Ascending aorta (tissue), 2 donors: Measurements from ENCODE around the gene ARHGAP15. TPM values are rescaled to one million over a fixed set of nuclear protein-coding genes. Genes with fewer than 3 reads are reported as not detected.

ENCODE experiments used
- DNase-seq, 2 donors: peaks; one replicate each; pipeline ENCODE4 v3.0.0-alpha.2; 2019; ENCODE audit warnings: low spot score in 2 of 2
- H3K27ac ChIP-seq, 2 donors: fragments of 200-600 bp; sonication (generic); one replicate each; pipeline ENCODE4 v1.5.1; 2016 to 2017; ENCODE audit warnings: mild to moderate bottlenecking in 1 of 2
- H3K27me3 ChIP-seq: fragments of 200-600 bp; sonication (generic); one replicate; pipeline ENCODE4 v1.5.1; 2017
- H3K36me3 ChIP-seq, 2 donors: fragments of 200-600 bp; sonication (generic); one replicate each; pipeline ENCODE4 v1.5.1; 2016
- H3K4me1 ChIP-seq, 2 donors: fragments of 200-600 bp; sonication (generic); one replicate each; pipeline ENCODE4 v1.5.1; 2016 to 2017; ENCODE audit warnings: mild to moderate bottlenecking in 1 of 2
- H3K4me3 ChIP-seq, 2 donors: fragments of 200-600 bp; sonication (generic); one replicate each; pipeline ENCODE4 v1.5.1; 2016 to 2017; ENCODE audit warnings: mild to moderate bottlenecking in 1 of 2
- H3K9me3 ChIP-seq, 2 donors: fragments of 200-600 bp; sonication (generic); one replicate each; pipeline ENCODE4 v1.5.1; 2016
- CTCF ChIP-seq, 3 experiments: fragments of 200-600 bp in 2 of 3; fragments of 450-650 bp in 1 of 3; sonication (generic) in 2 of 3; IDR thresholded peaks; one replicate each; pipeline ENCODE4 v1.5.1; 2016 to 2019; ENCODE audit warnings: antibody characterized with exemption in 3 of 3, mild to moderate bottlenecking in 1 of 3, moderate library complexity in 1 of 3
- intact Hi-C: fragments of 100-400 bp; cut with DNase I; formaldehyde crosslinking; loops from one replicate; pipeline ENCODE4 v1.15.1; 2023
- total RNA-seq: library from RNA; depleted of rRNA; stranded (reverse); fragments of >200 nt; gene quantifications from one replicate; pipeline ENCODE4 v1.1.0, GENCODE V29; 2016

ARHGAP15 gene
- total RNA-seq, 1 donor from 2014 or later: 1.4 TPM

- Histone ChIP-seq H3K9me3 (no peaks in the 10 kb centered on the region), H3K27me3 (no peaks in the 10 kb centered on the region), H3K4me3 (no peak overlapping the region), H3K4me1 (peaks cover 11 to 47% of the 10 kb centered on the region in 2 donors), H3K27ac (peak overlapping the region in 1 of 2 donors; percentile 14), H3K36me3 (no peaks in the 10 kb centered on the region)
- intact Hi-C loops: no loop called here
- TF ChIP-seq CTCF (IDR thresholded peaks at IDR 0.05): no peak
- DNase-seq: no peak
Measured at GRCh38 chr2:143477714-143478443, 348.7 kb downstream of the ARHGAP15 start.

GRCh38 chr2:143480086-143480485, 350.9 kb downstream of the ARHGAP15 start:
- no peak for TF ChIP-seq CTCF (IDR thresholded peaks at IDR 0.05)
- DNase-seq: no peak
- H3K9me3 ChIP-seq: no peaks in the 10 kb centered on the region
- H3K36me3 ChIP-seq: no peaks in the 10 kb centered on the region
- H3K4me1 ChIP-seq: peaks cover 11 to 26% of the 10 kb centered on the region in 2 donors
- peak overlapping the region; percentile 69 to 75 for H3K27ac ChIP-seq
- intact Hi-C loops: loop anchor here (5.0 to 10.0 kb wide), 3 partner anchors 215 to 1042 kb away; partner anchors contain the start of gene ZEB2
- H3K4me3 ChIP-seq: no peak overlapping the region
- no peaks in the 10 kb centered on the region for H3K27me3 ChIP-seq

GRCh38 chr2:143480601-143481236, 351.5 kb downstream of the ARHGAP15 start:
- Histone ChIP-seq H3K27me3 (no peaks in the 10 kb centered on the region), H3K36me3 (no peaks in the 10 kb centered on the region), H3K9me3 (no peaks in the 10 kb centered on the region), H3K4me1 (peaks cover 11 to 20% of the 10 kb centered on the region in 2 donors), H3K27ac (peak overlapping the region; percentile 69 to 75), H3K4me3 (no peak overlapping the region)
- no peak for DNase-seq
- intact Hi-C loops: loop anchor here (5.0 to 10.0 kb wide), 3 partner anchors 216 to 1042 kb away; partner anchors contain the start of gene ZEB2
- no peak for TF ChIP-seq CTCF (IDR thresholded peaks at IDR 0.05)

- no peaks in the 10 kb centered on the region for H3K27me3 ChIP-seq
- DNase-seq: no peak
- peaks cover 11 to 18% of the 10 kb centered on the region in 2 donors for H3K4me1 ChIP-seq
- H3K27ac ChIP-seq: peak overlapping the region; percentile 69 to 75
- no peaks in the 10 kb centered on the region for H3K36me3 ChIP-seq
- no peak for TF ChIP-seq CTCF (IDR thresholded peaks at IDR 0.05)
- H3K4me3 ChIP-seq: no peak overlapping the region
- intact Hi-C loops: loop anchor here (5.0 to 10.0 kb wide), 3 partner anchors 216 to 1041 kb away; partner anchors contain the start of gene ZEB2
- H3K9me3 ChIP-seq: no peaks in the 10 kb centered on the region
Measured at GRCh38 chr2:143481237-143481623, 352.0 kb downstream of the ARHGAP15 start.

- DNase-seq: no peak
- H3K27me3 ChIP-seq: no peaks in the 10 kb centered on the region
- peaks cover 11 to 18% of the 10 kb centered on the region in 2 donors for H3K4me1 ChIP-seq
- no peak for TF ChIP-seq CTCF (IDR thresholded peaks at IDR 0.05)
- H3K36me3 ChIP-seq: no peaks in the 10 kb centered on the region
- H3K27ac ChIP-seq: peak overlapping the region; percentile 69 to 75
- H3K4me3 ChIP-seq: no peak overlapping the region
- no peaks in the 10 kb centered on the region for H3K9me3 ChIP-seq
- intact Hi-C loops: loop anchor here (5.0 to 10.0 kb wide), 3 partner anchors 217 to 1041 kb away; partner anchors contain the start of gene ZEB2
Measured at GRCh38 chr2:143481733-143482132, 352.5 kb downstream of the ARHGAP15 start.
